Ishikawa (cell line): ENCODE measurements around the gene WDHD1.

Source experiments
- CEBPB ChIP-seq: IDR thresholded peaks from 2 replicates; pipeline ENCODE4 v1.6.1; 2012
- CREB1 ChIP-seq: IDR thresholded peaks from 2 replicates; pipeline ENCODE4 v1.6.1; 2012; ENCODE audit warnings: low read depth
- EGR1 ChIP-seq: IDR thresholded peaks from 2 replicates; pipeline ENCODE4 v1.6.1; 2012
- EP300 ChIP-seq: IDR thresholded peaks from 2 replicates; pipeline ENCODE4 v1.6.1; 2012; ENCODE audit warnings: borderline replicate concordance
- FOXM1 ChIP-seq: IDR thresholded peaks from 2 replicates; pipeline ENCODE4 v1.6.1; 2012; ENCODE audit warnings: low read depth, borderline replicate concordance
- NFIC ChIP-seq: IDR thresholded peaks from 2 replicates; pipeline ENCODE4 v1.6.1; 2012
- RAD21 ChIP-seq: IDR thresholded peaks from 2 replicates; pipeline ENCODE4 v1.6.1; 2012; ENCODE audit warnings: low read depth
- TAF1 ChIP-seq: IDR thresholded peaks from 2 replicates; pipeline ENCODE4 v1.6.1; 2012; ENCODE audit warnings: low read depth, mild to moderate bottlenecking
- TCF12 ChIP-seq: IDR thresholded peaks from 2 replicates; pipeline ENCODE4 v1.6.1; 2012; ENCODE audit warnings: low read depth
- TEAD4 ChIP-seq: IDR thresholded peaks from 2 replicates; pipeline ENCODE4 v1.6.1; 2012
- YY1 ChIP-seq: IDR thresholded peaks from 2 replicates; pipeline ENCODE4 v1.6.1; 2012; ENCODE audit warnings: low read depth
- ZBTB7A ChIP-seq: IDR thresholded peaks from 2 replicates; pipeline ENCODE4 v1.6.1; 2012; ENCODE audit warnings: low read depth
- TF ChIP-seq, protein P1 (sequence below): IDR thresholded peaks from 2 replicates; pipeline ENCODE4 v1.6.1; 2012
- TF ChIP-seq, protein P2 (sequence below): IDR thresholded peaks from 2 replicates; pipeline ENCODE4 v1.6.1; 2012
- TF ChIP-seq, protein P3 (sequence below): IDR thresholded peaks from 2 replicates; pipeline ENCODE4 v1.6.1; 2012; ENCODE audit warnings: low read depth, mild to moderate bottlenecking

Gene WDHD1

DNA sequence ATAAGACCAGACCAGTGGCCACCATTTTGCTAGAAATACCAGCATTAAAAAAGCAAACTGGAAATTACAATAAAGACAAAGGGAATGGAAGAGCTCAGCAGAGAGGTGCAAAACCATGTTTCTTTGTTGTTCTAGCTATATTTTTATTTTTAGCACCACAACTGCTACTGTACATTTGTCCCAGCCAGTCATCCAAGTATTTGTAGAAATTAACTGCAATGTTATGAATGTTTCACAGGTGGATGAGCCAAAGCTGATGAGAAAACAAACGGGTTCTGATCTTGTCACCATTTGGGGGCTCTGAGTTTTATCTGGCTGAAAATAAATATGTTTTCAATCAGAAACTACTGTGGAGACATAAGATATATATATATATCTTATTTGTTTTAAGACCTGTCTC is 99.3 kb downstream of the WDHD1 start:
- TF ChIP-seq YY1 (no peak), EGR1 (no peak), FOXM1 (no peak), EP300 (no peak), TCF12 (no peak), NFIC (no peak), RAD21 (no peak), TAF1 (no peak), CEBPB (no peak), CREB1 (no peak), ZBTB7A (no peak), TEAD4 (no peak)
- TF ChIP-seq, protein P1, sequence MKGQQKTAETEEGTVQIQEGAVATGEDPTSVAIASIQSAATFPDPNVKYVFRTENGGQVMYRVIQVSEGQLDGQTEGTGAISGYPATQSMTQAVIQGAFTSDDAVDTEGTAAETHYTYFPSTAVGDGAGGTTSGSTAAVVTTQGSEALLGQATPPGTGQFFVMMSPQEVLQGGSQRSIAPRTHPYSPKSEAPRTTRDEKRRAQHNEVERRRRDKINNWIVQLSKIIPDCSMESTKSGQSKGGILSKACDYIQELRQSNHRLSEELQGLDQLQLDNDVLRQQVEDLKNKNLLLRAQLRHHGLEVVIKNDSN: no peak
- TF ChIP-seq, protein P2, sequence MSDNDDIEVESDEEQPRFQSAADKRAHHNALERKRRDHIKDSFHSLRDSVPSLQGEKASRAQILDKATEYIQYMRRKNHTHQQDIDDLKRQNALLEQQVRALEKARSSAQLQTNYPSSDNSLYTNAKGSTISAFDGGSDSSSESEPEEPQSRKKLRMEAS: no peak
- TF ChIP-seq, protein P3, sequence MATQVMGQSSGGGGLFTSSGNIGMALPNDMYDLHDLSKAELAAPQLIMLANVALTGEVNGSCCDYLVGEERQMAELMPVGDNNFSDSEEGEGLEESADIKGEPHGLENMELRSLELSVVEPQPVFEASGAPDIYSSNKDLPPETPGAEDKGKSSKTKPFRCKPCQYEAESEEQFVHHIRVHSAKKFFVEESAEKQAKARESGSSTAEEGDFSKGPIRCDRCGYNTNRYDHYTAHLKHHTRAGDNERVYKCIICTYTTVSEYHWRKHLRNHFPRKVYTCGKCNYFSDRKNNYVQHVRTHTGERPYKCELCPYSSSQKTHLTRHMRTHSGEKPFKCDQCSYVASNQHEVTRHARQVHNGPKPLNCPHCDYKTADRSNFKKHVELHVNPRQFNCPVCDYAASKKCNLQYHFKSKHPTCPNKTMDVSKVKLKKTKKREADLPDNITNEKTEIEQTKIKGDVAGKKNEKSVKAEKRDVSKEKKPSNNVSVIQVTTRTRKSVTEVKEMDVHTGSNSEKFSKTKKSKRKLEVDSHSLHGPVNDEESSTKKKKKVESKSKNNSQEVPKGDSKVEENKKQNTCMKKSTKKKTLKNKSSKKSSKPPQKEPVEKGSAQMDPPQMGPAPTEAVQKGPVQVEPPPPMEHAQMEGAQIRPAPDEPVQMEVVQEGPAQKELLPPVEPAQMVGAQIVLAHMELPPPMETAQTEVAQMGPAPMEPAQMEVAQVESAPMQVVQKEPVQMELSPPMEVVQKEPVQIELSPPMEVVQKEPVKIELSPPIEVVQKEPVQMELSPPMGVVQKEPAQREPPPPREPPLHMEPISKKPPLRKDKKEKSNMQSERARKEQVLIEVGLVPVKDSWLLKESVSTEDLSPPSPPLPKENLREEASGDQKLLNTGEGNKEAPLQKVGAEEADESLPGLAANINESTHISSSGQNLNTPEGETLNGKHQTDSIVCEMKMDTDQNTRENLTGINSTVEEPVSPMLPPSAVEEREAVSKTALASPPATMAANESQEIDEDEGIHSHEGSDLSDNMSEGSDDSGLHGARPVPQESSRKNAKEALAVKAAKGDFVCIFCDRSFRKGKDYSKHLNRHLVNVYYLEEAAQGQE: no peak

DNA sequence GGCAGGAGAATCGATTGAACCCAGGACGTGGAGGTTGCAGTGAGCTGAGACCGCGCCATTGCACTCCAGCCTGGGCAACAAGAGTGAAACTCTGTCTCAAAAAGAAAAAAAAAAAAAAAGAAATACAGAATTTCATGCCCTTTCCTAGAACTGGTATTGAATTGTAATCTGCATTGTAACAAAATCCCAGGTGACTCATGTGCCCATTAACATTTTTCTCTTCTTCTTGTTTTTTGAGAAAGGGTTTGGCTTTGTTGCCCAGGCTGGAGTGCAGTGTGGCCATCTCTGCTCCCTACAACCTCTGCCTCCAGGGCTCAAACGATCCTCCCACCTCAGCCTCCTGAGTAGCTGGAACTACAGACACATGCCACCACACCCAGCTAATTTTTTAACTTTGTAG is 100.3 kb downstream of the WDHD1 start:
- TF ChIP-seq TEAD4: 0 out of 2 replicates have a peak, but pooled peaks have one; percentile 8

DNA sequence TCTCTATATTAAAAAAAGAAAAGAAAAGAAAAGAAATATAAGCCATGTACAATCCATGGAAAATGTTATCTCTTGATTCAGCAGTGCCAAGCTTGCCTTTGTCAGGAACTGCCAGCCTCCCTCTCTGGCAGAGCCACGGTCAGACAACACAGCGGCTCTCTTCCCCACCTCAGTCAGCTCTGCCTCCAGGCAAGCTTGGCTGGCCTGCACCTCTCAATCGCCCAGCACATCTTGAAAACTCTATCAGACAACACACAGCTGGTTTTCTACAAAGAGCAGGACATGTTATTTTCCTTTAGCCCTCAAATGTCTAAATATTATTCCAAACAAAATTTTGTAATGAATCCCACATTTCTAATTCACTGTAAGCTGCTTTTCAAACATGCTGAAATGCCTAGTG is 104.3 kb downstream of the WDHD1 start:
- TF ChIP-seq NFIC (no peak), YY1 (no peak), TAF1 (no peak), CREB1 (no peak), ZBTB7A (no peak), CEBPB (no peak), EGR1 (no peak), FOXM1 (no peak), EP300 (no peak), TEAD4 (no peak), RAD21 (no peak)
- TF ChIP-seq, protein P3: no peak
- TF ChIP-seq, protein P2: no peak

DNA sequence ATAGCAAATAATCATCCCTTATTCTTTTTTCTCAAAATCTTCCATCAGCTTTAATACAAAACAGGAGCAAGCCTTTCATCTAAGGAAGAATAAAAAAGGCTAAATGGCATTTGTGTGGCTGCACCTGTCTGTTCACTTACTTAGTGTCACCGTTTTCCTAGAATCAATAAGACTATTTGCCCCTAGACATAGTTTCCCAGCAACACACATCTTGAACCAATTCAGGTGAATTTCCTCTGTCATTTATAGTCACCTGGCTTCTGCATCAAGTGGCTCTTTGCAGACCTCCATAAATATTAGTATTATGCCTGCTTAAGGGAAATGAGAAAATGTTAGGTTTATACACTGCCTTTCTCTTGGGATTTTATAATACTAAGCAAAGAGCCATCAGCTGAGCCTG is 106.8 kb downstream of the WDHD1 start:
- TF ChIP-seq EGR1: no peak
- no peak for TF ChIP-seq CEBPB
- no peak for TF ChIP-seq FOXM1

DNA sequence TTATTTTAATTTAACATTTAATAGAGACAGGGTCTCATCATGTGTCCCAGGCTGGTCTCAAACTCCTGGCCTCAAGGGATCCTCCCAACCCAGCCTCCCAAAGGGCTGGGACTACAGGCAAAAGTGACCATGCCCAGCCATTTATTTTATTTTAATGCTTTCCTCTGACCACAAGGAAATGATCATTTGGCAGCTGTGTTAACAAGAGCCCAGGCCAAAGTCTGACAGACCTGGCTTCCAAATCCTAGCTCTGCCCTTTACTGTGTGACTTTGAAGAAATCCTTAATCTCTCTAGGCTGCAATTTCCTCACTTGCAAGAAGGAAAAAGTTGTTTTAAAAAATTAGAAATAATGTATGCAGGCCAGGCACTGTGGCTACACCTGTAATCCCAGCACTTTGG is 107.6 kb downstream of the WDHD1 start:
- no peak for TF ChIP-seq NFIC
- no peak for TF ChIP-seq CEBPB
- no peak for TF ChIP-seq TAF1
- TF ChIP-seq, protein P1: no peak
- TF ChIP-seq, protein P3: no peak
- TF ChIP-seq FOXM1: no peak
